PFSK-1 (cell line): ENCODE measurements around the gene BCO1.

Source experiments
- FOXP2 ChIP-seq: optimal IDR thresholded peaks from 2 replicates; pipeline ENCODE3; 2011; ENCODE audit warnings: borderline replicate concordance, control low read depth, inconsistent platforms; ENCODE audit not compliant: insufficient read depth; ENCODE audit errors: extremely low read length, extremely low read depth
- SIN3A ChIP-seq: IDR thresholded peaks from 2 replicates; pipeline ENCODE4 v1.6.1; 2012; ENCODE audit warnings: mild to moderate bottlenecking, low read length, moderate library complexity, borderline replicate concordance; ENCODE audit not compliant: insufficient read depth
- TAF1 ChIP-seq: IDR thresholded peaks from 2 replicates; pipeline ENCODE4 v1.6.1; 2012; ENCODE audit warnings: low read length, control low read depth, borderline replicate concordance; ENCODE audit not compliant: insufficient read depth

DNA sequence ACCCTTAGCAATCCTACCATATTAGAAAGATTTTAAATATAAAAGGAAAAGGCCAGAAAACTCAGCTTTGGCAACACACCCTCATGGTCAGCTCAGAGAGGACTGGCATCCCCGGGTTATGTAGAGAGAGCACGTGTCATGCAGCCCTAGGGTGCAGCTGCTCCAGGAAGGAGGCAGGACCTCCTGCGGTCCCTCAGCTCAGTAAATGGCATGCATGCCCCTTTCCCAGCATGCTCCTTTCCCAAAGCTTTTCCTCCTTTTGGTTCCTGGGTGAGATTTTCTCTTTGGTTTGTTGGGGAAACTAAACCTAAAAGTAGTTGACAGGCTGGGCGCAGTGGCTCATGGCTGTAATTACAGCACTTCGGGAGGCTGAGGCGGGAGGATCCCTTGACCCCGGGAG lies 80.2 kb downstream of the BCO1 start:
- TF ChIP-seq FOXP2 (no peak), SIN3A (no peak), TAF1 (no peak)
